Measurements from ENCODE around the gene KIF5B.

- TF ChIP-seq REST (IDR thresholded peaks at IDR 0.05; ENCODE audit: borderline replicate concordance) (no peak), REST (CRISPR knock-in tag; IDR thresholded peaks at IDR 0.05; ENCODE audit: low read depth) (no peak), POLR2A (conservative IDR thresholded peaks at IDR 0.05) (no peak), CEBPB (tag; IDR thresholded peaks at IDR 0.05) (no peak), STAT5B (CRISPR knock-in tag; IDR thresholded peaks at IDR 0.05) (no peak), EZH2 (IDR thresholded peaks at IDR 0.05; ENCODE audit: borderline replicate concordance, low read depth, low read length) (no peak), TBL1XR1 (IDR thresholded peaks at IDR 0.05; ENCODE audit: low read length in 2 of 2) (no peak), USF1 (CRISPR knock-in tag; IDR thresholded peaks at IDR 0.05) (no peak), CTCF (IDR thresholded peaks at IDR 0.05 in 2 of 3, conservative IDR thresholded peaks at IDR 0.05 in 1 of 3; ENCODE audit: insufficient read depth in 2 of 3, low read depth in 1 of 3, low read length in 3 of 3) (no peak), NR2C1 (IDR thresholded peaks at IDR 0.05) (no peak), NR2C1 (tag; IDR thresholded peaks at IDR 0.05) (no peak)
Measured at GRCh38 chr10:31999836-32000235, 56.4 kb downstream of the KIF5B start.

All from K562 (cell line).